Panc1 (cell line): ENCODE data around the gene GPRIN3. TPM values are rescaled to one million over a fixed set of nuclear protein-coding genes. Genes with fewer than 3 reads are reported as not detected.

ENCODE experiments used
- ATAC-seq: fragments of 200-7000 bp; cut with Tn5 transposase; 2 replicates; pipeline ENCODE4 v1.9.1; 2020; ENCODE audit warnings: mild to moderate bottlenecking, moderate library complexity
- BruUV-seq: library from RNA; stranded (reverse); fragments of 400-500 nt; replicated peaks from 2 replicates; lab custom pipeline; 2021; lab: Mats Ljungman, UMichigan
- CTCF ChIA-PET: fragments of 300-600 bp; sonication (Branson Sonifier 250); formaldehyde crosslinking; loops from one replicate; lab custom pipeline; 2022; ENCODE audit warnings: antibody characterized with exemption; lab: Charles Lee
- POLR2A ChIA-PET: fragments of 300-600 bp; sonication (Branson Sonifier 250); formaldehyde crosslinking; loops from one replicate; lab custom pipeline; 2022; ENCODE audit warnings: antibody characterized with exemption; lab: Charles Lee
- DNase-seq: peaks from one replicate; pipeline ENCODE4 v3.0.0-alpha.2; 2010; ENCODE audit warnings: low read depth, low spot score
- H3K27ac ChIP-seq: 2 replicates; pipeline ENCODE4 v1.5.1; 2011; ENCODE audit warnings: mild to moderate bottlenecking, low read length, inconsistent platforms
- H3K27me3 ChIP-seq: fragments of 200-500 bp; sonication (Bioruptor generic); 2 replicates; pipeline ENCODE4 v1.6.0; 2014; ENCODE audit warnings: low read length, inconsistent platforms; ENCODE audit not compliant: control insufficient read depth, insufficient read depth
- H3K36me3 ChIP-seq: fragments of 200-500 bp; sonication (Bioruptor generic); 2 replicates; pipeline ENCODE4 v1.5.1; 2014; ENCODE audit warnings: inconsistent platforms, mild to moderate bottlenecking, low read length, moderate library complexity; ENCODE audit not compliant: control insufficient read depth, insufficient read depth
- H3K4me1 ChIP-seq: 2 replicates; pipeline ENCODE4 v1.5.1; 2011; ENCODE audit warnings: inconsistent platforms, mild to moderate bottlenecking, low read length, moderate library complexity; ENCODE audit not compliant: control insufficient read depth, insufficient read depth
- H3K4me3 ChIP-seq, 2 experiments: 2 replicates each; pipeline ENCODE4 v1.5.1; 2011 to 2012; ENCODE audit warnings: low read depth in 2 of 2, low read length in 2 of 2, mild to moderate bottlenecking in 2 of 2, inconsistent platforms in 1 of 2, moderate library complexity in 1 of 2
- H3K9me3 ChIP-seq: fragments of 200-500 bp; sonication (Bioruptor generic); 2 replicates; pipeline ENCODE4 v1.5.1; 2014; ENCODE audit warnings: low read depth, mild to moderate bottlenecking, inconsistent platforms, low read length, moderate library complexity; ENCODE audit not compliant: control insufficient read depth, insufficient read depth
- POLR2AphosphoS5 ChIP-seq: IDR thresholded peaks from 2 replicates; pipeline ENCODE4 v1.6.1; 2012; ENCODE audit warnings: mild to moderate bottlenecking, low read depth, low read length, moderate library complexity
- SIN3A ChIP-seq: IDR thresholded peaks from 2 replicates; pipeline ENCODE4 v1.6.1; 2012; ENCODE audit warnings: low read depth, mild to moderate bottlenecking, low read length, moderate library complexity, borderline replicate concordance; ENCODE audit not compliant: insufficient read depth
- TCF7L2 ChIP-seq: IDR thresholded peaks from 2 replicates; pipeline ENCODE4 v1.6.1; 2011; ENCODE audit warnings: mild to moderate bottlenecking, low read depth, low read length, inconsistent platforms
- in situ Hi-C: cut with HindIII; loops from 2 replicates; pipeline ENCODE4 v1.10.0; 2016; ENCODE audit warnings: low sequenced_read_pairs, low pct_unique_long_range_greater_than_20kb
- intact Hi-C: fragments of 100-400 bp; cut with micrococcal nuclease; formaldehyde crosslinking; loops from one replicate; pipeline ENCODE4 v1.10.0; 2022; ENCODE audit not compliant: unreplicated experiment
- total RNA-seq: library from RNA; stranded (reverse); gene quantifications from one replicate; pipeline ENCODE4 v1.2.1, GENCODE V29; 2021; ENCODE audit not compliant: unreplicated experiment
- TF ChIP-seq, protein P1 (sequence below), 2 experiments: IDR thresholded peaks; 2 replicates each; pipeline ENCODE4 v1.6.1; 2011 to 2012; ENCODE audit warnings: low read depth in 2 of 2, control low read depth in 1 of 2, low read length in 1 of 2, mild to moderate bottlenecking in 1 of 2, moderate library complexity in 1 of 2; ENCODE audit not compliant: insufficient read depth in 1 of 2
- TF ChIP-seq, protein P2 (sequence below): fragments of 450-650 bp; IDR thresholded peaks from 2 replicates; pipeline ENCODE4 v1.5.1; 2017; ENCODE audit warnings: mild to moderate bottlenecking

GPRIN3 gene
- total RNA-seq, 1 experiment from 2014 or later: 0.03 TPM

DNA sequence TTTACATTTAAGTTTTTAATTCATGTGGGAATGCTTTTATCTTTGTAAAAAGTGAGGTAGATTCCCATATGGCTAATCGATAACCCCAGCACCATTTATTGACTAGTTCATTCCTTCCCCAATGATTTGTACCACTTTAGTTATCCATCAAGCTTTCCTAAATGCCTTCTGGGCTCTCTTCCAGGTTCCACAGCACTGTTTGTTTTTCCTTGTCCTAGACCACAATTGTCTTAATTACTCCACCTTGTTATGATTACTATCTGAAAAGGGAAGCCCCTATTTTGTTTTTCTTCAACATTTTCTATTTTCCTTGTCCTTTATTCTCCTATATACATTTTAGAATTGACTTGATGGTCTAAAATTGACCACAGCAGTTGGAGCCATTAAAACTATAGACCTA lies 48.5 kb upstream of the GPRIN3 start:
- Histone ChIP-seq H3K9me3 (no peaks in the 10 kb centered on the region), H3K4me3 (no peak overlapping the region), H3K27me3 (no peaks in the 10 kb centered on the region), H3K36me3 (no peaks in the 10 kb centered on the region), H3K27ac (no peak overlapping the region), H3K4me1 (no peaks in the 10 kb centered on the region)
- DNase-seq (no peak), ATAC-seq (no peak)
- CTCF ChIA-PET: no interaction called here
- POLR2A ChIA-PET: no interaction called here
- BruUV-seq: no TSS peak
- TF ChIP-seq, protein P1, sequence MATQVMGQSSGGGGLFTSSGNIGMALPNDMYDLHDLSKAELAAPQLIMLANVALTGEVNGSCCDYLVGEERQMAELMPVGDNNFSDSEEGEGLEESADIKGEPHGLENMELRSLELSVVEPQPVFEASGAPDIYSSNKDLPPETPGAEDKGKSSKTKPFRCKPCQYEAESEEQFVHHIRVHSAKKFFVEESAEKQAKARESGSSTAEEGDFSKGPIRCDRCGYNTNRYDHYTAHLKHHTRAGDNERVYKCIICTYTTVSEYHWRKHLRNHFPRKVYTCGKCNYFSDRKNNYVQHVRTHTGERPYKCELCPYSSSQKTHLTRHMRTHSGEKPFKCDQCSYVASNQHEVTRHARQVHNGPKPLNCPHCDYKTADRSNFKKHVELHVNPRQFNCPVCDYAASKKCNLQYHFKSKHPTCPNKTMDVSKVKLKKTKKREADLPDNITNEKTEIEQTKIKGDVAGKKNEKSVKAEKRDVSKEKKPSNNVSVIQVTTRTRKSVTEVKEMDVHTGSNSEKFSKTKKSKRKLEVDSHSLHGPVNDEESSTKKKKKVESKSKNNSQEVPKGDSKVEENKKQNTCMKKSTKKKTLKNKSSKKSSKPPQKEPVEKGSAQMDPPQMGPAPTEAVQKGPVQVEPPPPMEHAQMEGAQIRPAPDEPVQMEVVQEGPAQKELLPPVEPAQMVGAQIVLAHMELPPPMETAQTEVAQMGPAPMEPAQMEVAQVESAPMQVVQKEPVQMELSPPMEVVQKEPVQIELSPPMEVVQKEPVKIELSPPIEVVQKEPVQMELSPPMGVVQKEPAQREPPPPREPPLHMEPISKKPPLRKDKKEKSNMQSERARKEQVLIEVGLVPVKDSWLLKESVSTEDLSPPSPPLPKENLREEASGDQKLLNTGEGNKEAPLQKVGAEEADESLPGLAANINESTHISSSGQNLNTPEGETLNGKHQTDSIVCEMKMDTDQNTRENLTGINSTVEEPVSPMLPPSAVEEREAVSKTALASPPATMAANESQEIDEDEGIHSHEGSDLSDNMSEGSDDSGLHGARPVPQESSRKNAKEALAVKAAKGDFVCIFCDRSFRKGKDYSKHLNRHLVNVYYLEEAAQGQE (IDR thresholded peaks at IDR 0.05; ENCODE audit: insufficient read depth in 1 of 2, low read depth in 2 of 2, low read length in 1 of 2): no peak
- no peak for TF ChIP-seq TCF7L2
- TF ChIP-seq, protein P2, sequence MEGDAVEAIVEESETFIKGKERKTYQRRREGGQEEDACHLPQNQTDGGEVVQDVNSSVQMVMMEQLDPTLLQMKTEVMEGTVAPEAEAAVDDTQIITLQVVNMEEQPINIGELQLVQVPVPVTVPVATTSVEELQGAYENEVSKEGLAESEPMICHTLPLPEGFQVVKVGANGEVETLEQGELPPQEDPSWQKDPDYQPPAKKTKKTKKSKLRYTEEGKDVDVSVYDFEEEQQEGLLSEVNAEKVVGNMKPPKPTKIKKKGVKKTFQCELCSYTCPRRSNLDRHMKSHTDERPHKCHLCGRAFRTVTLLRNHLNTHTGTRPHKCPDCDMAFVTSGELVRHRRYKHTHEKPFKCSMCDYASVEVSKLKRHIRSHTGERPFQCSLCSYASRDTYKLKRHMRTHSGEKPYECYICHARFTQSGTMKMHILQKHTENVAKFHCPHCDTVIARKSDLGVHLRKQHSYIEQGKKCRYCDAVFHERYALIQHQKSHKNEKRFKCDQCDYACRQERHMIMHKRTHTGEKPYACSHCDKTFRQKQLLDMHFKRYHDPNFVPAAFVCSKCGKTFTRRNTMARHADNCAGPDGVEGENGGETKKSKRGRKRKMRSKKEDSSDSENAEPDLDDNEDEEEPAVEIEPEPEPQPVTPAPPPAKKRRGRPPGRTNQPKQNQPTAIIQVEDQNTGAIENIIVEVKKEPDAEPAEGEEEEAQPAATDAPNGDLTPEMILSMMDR: no peak
- intact Hi-C loops (no loop called here), in situ Hi-C loops (no loop called here)

DNA sequence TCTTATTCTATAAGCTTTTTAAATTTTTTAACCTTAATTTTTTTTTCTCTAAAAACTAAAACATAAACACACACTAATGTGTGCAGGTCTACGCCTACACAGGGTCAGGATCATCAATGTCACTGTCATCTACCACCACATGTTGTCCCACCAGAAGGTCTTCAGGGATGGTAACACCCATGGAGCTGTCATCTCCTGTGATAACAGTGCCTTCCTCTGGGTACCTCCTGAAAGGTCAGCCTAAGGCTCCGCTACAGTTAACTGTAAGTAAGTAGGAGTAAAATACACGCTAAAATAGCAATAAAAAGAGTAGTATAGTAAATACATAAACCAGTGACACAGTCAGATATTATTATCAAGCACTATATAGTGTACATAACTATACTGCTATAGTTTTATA lies 45.9 kb upstream of the GPRIN3 start:
- H3K4me1 ChIP-seq: no peaks in the 10 kb centered on the region
- ChIA-PET POLR2A (no interaction called here), CTCF (no interaction called here)
- H3K27ac ChIP-seq: no peak overlapping the region
- in situ Hi-C loops: no loop called here
- TF ChIP-seq, protein P2: no peak
- TF ChIP-seq TCF7L2 (no peak), SIN3A (no peak), POLR2AphosphoS5 (no peak)
- TF ChIP-seq, protein P1 (IDR thresholded peaks at IDR 0.05; ENCODE audit: insufficient read depth in 1 of 2, low read depth in 2 of 2, low read length in 1 of 2): no peak
- no TSS peak for BruUV-seq
- intact Hi-C loops: no loop called here
- no peak overlapping the region for H3K4me3 ChIP-seq
- ATAC-seq (no peak), DNase-seq (no peak)
- H3K9me3 ChIP-seq: no peaks in the 10 kb centered on the region
- H3K27me3 ChIP-seq: no peaks in the 10 kb centered on the region
- H3K36me3 ChIP-seq: no peaks in the 10 kb centered on the region
